HCT116 (cell line): ENCODE results near the gene SLC12A5. TPM values are rescaled to one million over a fixed set of nuclear protein-coding genes. Genes with fewer than 3 reads are reported as not detected.

Experiments
- ATAC-seq: fragments of 200-7000 bp; cut with Tn5 transposase; 2 replicates; pipeline ENCODE4 v1.9.1; 2020; ENCODE audit warnings: mild to moderate bottlenecking, moderate library complexity
- BruUV-seq: library from RNA; stranded (reverse); fragments of 400-500 nt; replicated peaks from 2 replicates; lab custom pipeline; 2021; lab: Mats Ljungman, UMichigan
- CTCF ChIA-PET: fragments of 300-600 bp; sonication (Branson Sonifier 250); formaldehyde crosslinking; loops from one replicate; lab custom pipeline; 2021; ENCODE audit warnings: antibody characterized with exemption; lab: Charles Lee
- POLR2A ChIA-PET: fragments of 300-600, 350-600 bp; sonication (Branson Sonifier 250); formaldehyde crosslinking; loops from one replicate; lab custom pipeline; 2021; ENCODE audit warnings: antibody characterized with exemption; lab: Charles Lee
- RAD21 ChIA-PET, 2 experiments: fragments of 300-600 bp; sonication (Branson Sonifier 250); formaldehyde crosslinking; loops; one replicate each; lab custom pipeline; 2023; ENCODE audit warnings: low total read pairs in 2 of 2; ENCODE audit not compliant: uncharacterized antibody in 2 of 2, unreplicated experiment in 2 of 2, low non-redundant PET in 1 of 2; lab: Charles Lee
- DNase-seq: peaks from one replicate; pipeline ENCODE4 v3.0.0-alpha.2; 2010; ENCODE audit warnings: low read depth, low spot score
- H2AFZ ChIP-seq: fragments of 200-600 bp; shearing (Covaris generic), sonication (generic); 2 replicates; pipeline ENCODE4 v1.6.1; 2017; ENCODE audit warnings: low read depth, mixed run types, mixed read lengths, antibody characterized with exemption, low read length; ENCODE audit not compliant: poor library complexity, severe bottlenecking
- H3K27ac ChIP-seq: 2 replicates; pipeline ENCODE4 v1.5.1; 2012; ENCODE audit warnings: low read depth, low read length
- H3K27me3 ChIP-seq: fragments of 200-600 bp; sonication (generic); 2 replicates; pipeline ENCODE4 v1.6.1; 2016; ENCODE audit warnings: mixed run types, low read length, mixed read lengths; ENCODE audit not compliant: insufficient read depth
- H3K36me3 ChIP-seq, 2 experiments: fragments of 200-500 bp in 1 of 2; fragments of 200-600 bp in 1 of 2; sonication (Bioruptor generic) in 1 of 2; sonication (generic) in 1 of 2; 2 replicates each; pipeline versions ENCODE4 v1.5.1 to v1.6.1; 2014 to 2016; ENCODE audit warnings: low read length in 2 of 2, inconsistent platforms in 1 of 2, mixed read lengths in 1 of 2, mixed run types in 1 of 2; ENCODE audit not compliant: insufficient read depth in 2 of 2, control insufficient read depth in 1 of 2
- H3K4me1 ChIP-seq, 2 experiments: fragments of 200-600 bp in 1 of 2; sonication (generic) in 1 of 2; 2 replicates each; pipeline versions ENCODE4 v1.5.1 to v1.6.1; 2012 to 2017; ENCODE audit warnings: low read length in 2 of 2, inconsistent platforms in 1 of 2, mild to moderate bottlenecking in 1 of 2, mixed read lengths in 1 of 2, mixed run types in 1 of 2, moderate library complexity in 1 of 2; ENCODE audit not compliant: insufficient read depth in 2 of 2, control insufficient read depth in 1 of 2
- H3K4me2 ChIP-seq: fragments of 200-600 bp; sonication (generic); 2 replicates; pipeline ENCODE4 v1.6.1; 2017; ENCODE audit warnings: mixed run types, low read length, mixed read lengths
- H3K4me3 ChIP-seq, 2 experiments: fragments of 200-600 bp in 1 of 2; sonication (generic) in 1 of 2; replicated peaks in 1 of 2; 2 replicates each; pipeline ENCODE4 v1.5.1; 2011 to 2016; ENCODE audit warnings: low read length in 2 of 2, control low read depth in 1 of 2, low read depth in 1 of 2, mild to moderate bottlenecking in 1 of 2, mixed read lengths in 1 of 2, mixed run types in 1 of 2
- H3K79me2 ChIP-seq: fragments of 200-600 bp; sonication (generic); 2 replicates; pipeline ENCODE4 v1.6.1; 2017; ENCODE audit warnings: mild to moderate bottlenecking, mixed run types, low read length, moderate library complexity, mixed read lengths; ENCODE audit not compliant: insufficient read depth
- H3K9ac ChIP-seq: fragments of 200-600 bp; sonication (generic); 2 replicates; pipeline ENCODE4 v1.6.1; 2016; ENCODE audit warnings: low read length, mixed read lengths
- H3K9me2 ChIP-seq: fragments of 200-600 bp; sonication (generic), shearing (Covaris generic); 2 replicates; pipeline ENCODE4 v1.6.1; 2017; ENCODE audit warnings: mixed run types, mild to moderate bottlenecking, moderate library complexity; ENCODE audit not compliant: insufficient read depth
- H3K9me3 ChIP-seq, 2 experiments: fragments of 200-500 bp in 1 of 2; fragments of 200-600 bp in 1 of 2; sonication (Bioruptor generic) in 1 of 2; sonication (generic) in 1 of 2; 2 replicates each; pipeline ENCODE4 v1.6.1; 2014 to 2017; ENCODE audit warnings: low read length in 2 of 2, mixed read lengths in 2 of 2, inconsistent platforms in 1 of 2, low read depth in 1 of 2, mild to moderate bottlenecking in 1 of 2, mixed run types in 1 of 2, moderate library complexity in 1 of 2; ENCODE audit not compliant: control insufficient read depth in 1 of 2, insufficient read depth in 1 of 2
- H4K20me1 ChIP-seq: fragments of 200-600 bp; sonication (generic), shearing (Covaris generic); 2 replicates; pipeline ENCODE4 v1.6.1; 2017; ENCODE audit warnings: mixed run types, mild to moderate bottlenecking, moderate library complexity; ENCODE audit not compliant: insufficient read depth
- EZH2phosphoT487 ChIP-seq: fragments of 200-600 bp; IDR thresholded peaks from 2 replicates; pipeline ENCODE4 v1.6.1; 2018; ENCODE audit warnings: antibody characterized with exemption, borderline replicate concordance
- TCF7L2 ChIP-seq: IDR thresholded peaks from 2 replicates; pipeline ENCODE4 v1.7.0; 2011; ENCODE audit warnings: borderline replicate concordance, inconsistent platforms; ENCODE audit not compliant: insufficient read depth, insufficient read length; ENCODE audit errors: extremely low read depth
- YY1 ChIP-seq: IDR thresholded peaks from 2 replicates; pipeline ENCODE4 v1.6.1; 2011; ENCODE audit warnings: low read length, low read depth, moderate library complexity, mild to moderate bottlenecking; ENCODE audit not compliant: insufficient replicate concordance; ENCODE audit errors: extremely low read depth
- ZFX ChIP-seq: fragments of 450-650 bp; IDR thresholded peaks from 2 replicates; pipeline ENCODE4 v1.6.1; 2017
- intact Hi-C: fragments of 100-400 bp; cut with micrococcal nuclease; formaldehyde crosslinking; loops from 2 replicates; pipeline ENCODE4 v1.10.0; 2022
- total RNA-seq: library from RNA; stranded (reverse); gene quantifications from one replicate; pipeline ENCODE4 v1.2.1, GENCODE V29; 2021; ENCODE audit not compliant: unreplicated experiment
- TF ChIP-seq, protein P1 (sequence below): IDR thresholded peaks from 2 replicates; pipeline ENCODE4 v1.6.1; 2011; ENCODE audit warnings: mild to moderate bottlenecking, low read length, moderate library complexity; ENCODE audit not compliant: insufficient replicate concordance; ENCODE audit errors: extremely low read depth
- TF ChIP-seq, protein P2 (sequence below): IDR thresholded peaks from 2 replicates; pipeline ENCODE4 v1.6.1; 2012; ENCODE audit warnings: low read depth
- TF ChIP-seq, protein P3 (sequence below): IDR thresholded peaks from 2 replicates; pipeline ENCODE4 v1.6.1; 2012

The SLC12A5 gene
- total RNA-seq, 1 experiment from 2014 or later, result 1.9 TPM

DNA sequence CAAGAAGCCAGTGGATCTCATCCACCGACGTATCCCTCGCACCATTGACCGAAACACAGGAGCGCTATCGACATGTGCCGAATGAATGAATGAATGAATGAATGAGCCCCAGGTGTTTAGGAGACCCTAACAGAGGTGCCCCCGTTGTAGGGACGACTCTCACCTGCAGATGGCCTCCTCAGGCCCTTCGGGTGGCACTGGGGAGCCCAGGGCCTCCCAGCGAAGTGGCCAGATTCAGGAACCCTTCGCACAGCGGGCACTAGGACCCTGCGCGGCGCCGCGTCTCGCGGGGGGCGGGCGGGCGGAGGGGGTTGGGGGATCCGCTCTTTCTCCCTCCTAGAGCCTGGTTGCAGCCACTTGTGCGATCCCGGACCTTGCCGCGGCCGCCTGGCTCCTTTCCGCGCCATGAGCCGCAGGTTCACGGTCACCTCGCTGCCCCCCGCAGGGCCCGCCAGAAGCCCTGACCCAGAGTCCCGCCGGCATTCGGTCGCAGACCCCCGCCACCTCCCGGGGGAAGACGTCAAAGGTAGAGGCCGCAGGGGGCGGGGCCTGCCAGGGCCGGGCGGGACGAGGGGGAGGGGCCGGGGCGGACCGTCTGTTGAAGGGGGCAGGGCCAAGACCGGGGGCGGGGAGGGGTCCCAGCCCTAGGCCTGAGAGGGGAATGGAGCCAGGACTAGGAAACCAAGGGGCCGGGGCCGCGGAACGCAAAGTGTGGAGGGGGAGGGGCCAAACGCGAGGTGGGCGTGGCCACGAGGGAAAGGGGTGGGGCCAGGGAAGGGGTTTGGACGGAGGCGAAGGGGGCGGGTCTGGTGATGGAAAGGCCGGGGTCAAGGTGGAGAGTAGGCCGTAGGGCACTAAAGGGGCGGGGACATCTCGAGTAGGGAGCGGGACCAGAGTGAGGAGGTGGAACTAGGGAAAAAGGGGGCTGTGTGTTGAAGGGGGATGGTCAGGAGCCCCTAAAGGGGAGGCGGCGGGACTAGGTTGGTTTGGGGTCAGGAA, 7.4 kb upstream of the SLC12A5 start:
- peak; percentile 65 for ATAC-seq
- intact Hi-C loops, result loop anchor here (2.0 to 10.0 kb wide), 2 partner anchors 153 to 303 kb away; no protein-coding TSS in a partner anchor
- H3K36me3 ChIP-seq, result no peaks in the 10 kb centered on the region
- H3K4me2 ChIP-seq, result peak overlapping the region; percentile 88
- RAD21 ChIA-PET, result interaction anchor here (0.8 to 1.0 kb wide), 2 partner anchors 107 to 327 kb away, joined by 3 read pairs; no protein-coding TSS in a partner anchor
- H3K79me2 ChIP-seq, result no peaks in the 10 kb centered on the region
- no peak for DNase-seq
- no peaks in the 10 kb centered on the region for H3K9me2 ChIP-seq
- H4K20me1 ChIP-seq, result no peaks in the 10 kb centered on the region
- POLR2A ChIA-PET, result interaction anchor here (0.9 kb wide), 1 partner anchor 51 kb away, joined by 3 read pairs; no protein-coding TSS in a partner anchor
- BruUV-seq, result no TSS peak
- H3K27me3 ChIP-seq, result peaks cover 20% of the 10 kb centered on the region; the same call in 1 of the 2 replicates
- peaks cover 0 to 16% of the 10 kb centered on the region in 2 experiments; a peak in 2 of 4 replicates for H3K4me1 ChIP-seq
- no peak overlapping the region for H3K27ac ChIP-seq
- CTCF ChIA-PET, result interaction anchor here (0.7 to 1.6 kb wide), 8 partner anchors 8 to 417 kb away, joined by 3 to 15 read pairs (median 5); no protein-coding TSS in a partner anchor
- no peak overlapping the region for H2AFZ ChIP-seq
- no peaks in the 10 kb centered on the region for H3K9me3 ChIP-seq
- H3K4me3 ChIP-seq, result peak overlapping the region; percentile 45 to 55
- TF ChIP-seq TCF7L2 (peak; percentile 29), YY1 (no peak)
- TF ChIP-seq, all 23 proteins: peak for 1
- H3K9ac ChIP-seq, result no peak overlapping the region

DNA sequence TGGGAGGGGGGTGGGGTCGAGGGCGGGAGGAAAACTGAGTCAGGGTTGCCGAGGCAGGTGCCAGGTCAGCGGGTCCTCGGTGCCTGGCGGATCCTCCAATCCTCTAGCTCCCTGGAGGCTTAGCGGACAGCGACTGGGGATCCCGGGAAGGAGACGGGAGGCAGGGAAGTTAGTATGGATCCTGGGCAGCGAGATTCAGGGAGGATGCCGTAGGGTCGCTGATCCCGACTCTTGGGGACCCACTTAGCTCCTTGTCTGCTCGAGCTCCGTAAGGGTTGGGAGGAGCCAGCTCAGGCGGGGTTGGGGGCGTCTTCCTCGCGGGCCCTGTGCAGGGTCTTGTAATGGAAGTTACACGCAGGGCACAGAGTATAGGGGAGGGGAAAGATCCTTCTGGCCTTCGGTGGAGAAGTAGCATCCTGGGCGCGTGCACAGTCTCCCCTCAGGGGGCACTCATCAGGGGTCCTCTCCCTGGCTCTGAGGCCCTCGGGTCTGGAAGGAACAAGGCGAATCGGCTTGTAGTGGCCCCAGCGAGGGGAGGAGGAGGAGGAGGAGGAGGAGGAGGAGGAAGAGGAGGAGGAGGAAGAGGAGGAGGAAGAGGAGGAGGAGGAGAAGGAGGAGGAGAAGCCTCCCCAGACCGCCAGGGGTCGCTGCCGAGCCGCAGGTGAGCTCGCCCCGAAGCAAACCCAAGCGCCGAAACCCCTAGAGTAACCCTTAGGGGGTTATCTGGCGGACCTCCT, 6.4 kb upstream of the SLC12A5 start:
- Histone ChIP-seq H3K9ac (no peak overlapping the region), H3K27me3 (peaks cover 27% of the 10 kb centered on the region; the same call in 1 of the 2 replicates), H2AFZ (peak overlapping the region; percentile 75), H3K36me3 (no peaks in the 10 kb centered on the region), H3K4me1 (peaks cover 0 to 16% of the 10 kb centered on the region in 2 experiments; a peak in 2 of 4 replicates), H4K20me1 (no peaks in the 10 kb centered on the region), H3K27ac (no peak overlapping the region), H3K4me2 (peak overlapping the region; percentile 88), H3K9me3 (no peaks in the 10 kb centered on the region), H3K79me2 (no peaks in the 10 kb centered on the region), H3K4me3 (peak overlapping the region; percentile 45 to 55), H3K9me2 (no peaks in the 10 kb centered on the region)
- POLR2A ChIA-PET, result interaction anchor here (0.9 kb wide), 1 partner anchor 52 kb away, joined by 3 read pairs; no protein-coding TSS in a partner anchor
- CTCF ChIA-PET, result interaction anchor here (0.7 to 1.8 kb wide), 16 partner anchors 9 to 416 kb away, joined by 3 to 15 read pairs (median 4); no protein-coding TSS in a partner anchor
- intact Hi-C loops, result loop anchor here (1.0 to 10.0 kb wide), 3 partner anchors 65 to 302 kb away; no protein-coding TSS in a partner anchor
- DNase-seq (no peak), ATAC-seq (peak; percentile 73)
- no TSS peak for BruUV-seq
- RAD21 ChIA-PET, result interaction anchor here (0.8 to 1.2 kb wide), 3 partner anchors 106 to 326 kb away, joined by 3 read pairs; no protein-coding TSS in a partner anchor
- TF ChIP-seq, protein P1, sequence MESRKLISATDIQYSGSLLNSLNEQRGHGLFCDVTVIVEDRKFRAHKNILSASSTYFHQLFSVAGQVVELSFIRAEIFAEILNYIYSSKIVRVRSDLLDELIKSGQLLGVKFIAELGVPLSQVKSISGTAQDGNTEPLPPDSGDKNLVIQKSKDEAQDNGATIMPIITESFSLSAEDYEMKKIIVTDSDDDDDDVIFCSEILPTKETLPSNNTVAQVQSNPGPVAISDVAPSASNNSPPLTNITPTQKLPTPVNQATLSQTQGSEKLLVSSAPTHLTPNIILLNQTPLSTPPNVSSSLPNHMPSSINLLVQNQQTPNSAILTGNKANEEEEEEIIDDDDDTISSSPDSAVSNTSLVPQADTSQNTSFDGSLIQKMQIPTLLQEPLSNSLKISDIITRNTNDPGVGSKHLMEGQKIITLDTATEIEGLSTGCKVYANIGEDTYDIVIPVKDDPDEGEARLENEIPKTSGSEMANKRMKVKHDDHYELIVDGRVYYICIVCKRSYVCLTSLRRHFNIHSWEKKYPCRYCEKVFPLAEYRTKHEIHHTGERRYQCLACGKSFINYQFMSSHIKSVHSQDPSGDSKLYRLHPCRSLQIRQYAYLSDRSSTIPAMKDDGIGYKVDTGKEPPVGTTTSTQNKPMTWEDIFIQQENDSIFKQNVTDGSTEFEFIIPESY, result no peak
- TF ChIP-seq, protein P2, sequence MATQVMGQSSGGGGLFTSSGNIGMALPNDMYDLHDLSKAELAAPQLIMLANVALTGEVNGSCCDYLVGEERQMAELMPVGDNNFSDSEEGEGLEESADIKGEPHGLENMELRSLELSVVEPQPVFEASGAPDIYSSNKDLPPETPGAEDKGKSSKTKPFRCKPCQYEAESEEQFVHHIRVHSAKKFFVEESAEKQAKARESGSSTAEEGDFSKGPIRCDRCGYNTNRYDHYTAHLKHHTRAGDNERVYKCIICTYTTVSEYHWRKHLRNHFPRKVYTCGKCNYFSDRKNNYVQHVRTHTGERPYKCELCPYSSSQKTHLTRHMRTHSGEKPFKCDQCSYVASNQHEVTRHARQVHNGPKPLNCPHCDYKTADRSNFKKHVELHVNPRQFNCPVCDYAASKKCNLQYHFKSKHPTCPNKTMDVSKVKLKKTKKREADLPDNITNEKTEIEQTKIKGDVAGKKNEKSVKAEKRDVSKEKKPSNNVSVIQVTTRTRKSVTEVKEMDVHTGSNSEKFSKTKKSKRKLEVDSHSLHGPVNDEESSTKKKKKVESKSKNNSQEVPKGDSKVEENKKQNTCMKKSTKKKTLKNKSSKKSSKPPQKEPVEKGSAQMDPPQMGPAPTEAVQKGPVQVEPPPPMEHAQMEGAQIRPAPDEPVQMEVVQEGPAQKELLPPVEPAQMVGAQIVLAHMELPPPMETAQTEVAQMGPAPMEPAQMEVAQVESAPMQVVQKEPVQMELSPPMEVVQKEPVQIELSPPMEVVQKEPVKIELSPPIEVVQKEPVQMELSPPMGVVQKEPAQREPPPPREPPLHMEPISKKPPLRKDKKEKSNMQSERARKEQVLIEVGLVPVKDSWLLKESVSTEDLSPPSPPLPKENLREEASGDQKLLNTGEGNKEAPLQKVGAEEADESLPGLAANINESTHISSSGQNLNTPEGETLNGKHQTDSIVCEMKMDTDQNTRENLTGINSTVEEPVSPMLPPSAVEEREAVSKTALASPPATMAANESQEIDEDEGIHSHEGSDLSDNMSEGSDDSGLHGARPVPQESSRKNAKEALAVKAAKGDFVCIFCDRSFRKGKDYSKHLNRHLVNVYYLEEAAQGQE, result no peak
- TF ChIP-seq, protein P3, sequence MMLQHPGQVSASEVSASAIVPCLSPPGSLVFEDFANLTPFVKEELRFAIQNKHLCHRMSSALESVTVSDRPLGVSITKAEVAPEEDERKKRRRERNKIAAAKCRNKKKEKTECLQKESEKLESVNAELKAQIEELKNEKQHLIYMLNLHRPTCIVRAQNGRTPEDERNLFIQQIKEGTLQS, result no peak
- TF ChIP-seq EZH2phosphoT487 (no peak), ZFX (no peak)
